Thyroid gland (tissue), 4 donors: ENCODE results near the gene FHIT. TPM values are rescaled to one million over a fixed set of nuclear protein-coding genes. Genes with fewer than 3 reads are reported as not detected.
"Not testable (repeated sequence)": the region's sequence is repeated elsewhere in the genome, so short reads cannot be mapped to it uniquely, and the experiment has no call there.

Experiments
- DNase-seq, 2 donors: peaks; one replicate each; pipeline ENCODE4 v3.0.0-alpha.2; 2019
- H3K27ac ChIP-seq, 3 donors: fragments of 200-600 bp; sonication (generic); 1 replicate in 2 of 3; 2 replicates in 1 of 3; pipeline ENCODE4 v1.5.1; 2016 to 2019; ENCODE audit warnings: mild to moderate bottlenecking in 1 of 3, moderate library complexity in 1 of 3
- H3K27me3 ChIP-seq: fragments of 200-600 bp; sonication (generic); one replicate; pipeline ENCODE4 v1.5.1; 2019
- H3K36me3 ChIP-seq, 2 donors: fragments of 200-600 bp; sonication (generic); one replicate each; pipeline ENCODE4 v1.5.1; 2016 to 2019
- H3K4me1 ChIP-seq, 2 donors: fragments of 200-600 bp; sonication (generic); one replicate each; pipeline ENCODE4 v1.5.1; 2017 to 2019
- H3K4me3 ChIP-seq, 3 donors: fragments of 200-600 bp; sonication (generic); replicated peaks in 1 of 3; 1 replicate in 2 of 3; 2 replicates in 1 of 3; pipeline ENCODE4 v1.5.1; 2016; ENCODE audit warnings: mild to moderate bottlenecking in 1 of 3
- H3K9me3 ChIP-seq: fragments of 200-600 bp; sonication (generic); one replicate; pipeline ENCODE4 v1.5.1; 2017
- POLR2A ChIP-seq, 2 donors: fragments of 450-650 bp; IDR thresholded peaks; one replicate each; pipeline ENCODE4 v1.6.1; 2017; ENCODE audit warnings: antibody characterized with exemption in 2 of 2, mild to moderate bottlenecking in 2 of 2, moderate library complexity in 1 of 2
- WGBS, 2 donors: methylation state at CpG; one replicate each; pipeline ENCODE4 v1.1.5; 2017; 5-methylcytosine and 5-hydroxymethylcytosine counted together
- intact Hi-C: fragments of 100-400 bp; cut with DNase I; formaldehyde crosslinking; loops from one replicate; pipeline ENCODE4 v1.15.1; 2023
- total RNA-seq, 4 donors: library from RNA; depleted of rRNA; stranded (reverse); fragments of >200 nt; gene quantifications; one replicate each; pipeline ENCODE4 v1.2.3, GENCODE V29; 2016
- TF ChIP-seq, protein P1 (sequence below), 6 experiments: fragments of 200-600 bp in 3 of 6; fragments of 450-650 bp in 3 of 6; sonication (generic) in 3 of 6; IDR thresholded peaks; one replicate each; pipeline ENCODE4 v1.5.1; 2016 to 2019; ENCODE audit warnings: antibody characterized with exemption in 6 of 6, mild to moderate bottlenecking in 2 of 6, inconsistent platforms in 1 of 6, moderate library complexity in 1 of 6

FHIT gene
- total RNA-seq, 4 donors from 2014 or later = 12.2 to 18.9 (median 16.2) TPM

DNA sequence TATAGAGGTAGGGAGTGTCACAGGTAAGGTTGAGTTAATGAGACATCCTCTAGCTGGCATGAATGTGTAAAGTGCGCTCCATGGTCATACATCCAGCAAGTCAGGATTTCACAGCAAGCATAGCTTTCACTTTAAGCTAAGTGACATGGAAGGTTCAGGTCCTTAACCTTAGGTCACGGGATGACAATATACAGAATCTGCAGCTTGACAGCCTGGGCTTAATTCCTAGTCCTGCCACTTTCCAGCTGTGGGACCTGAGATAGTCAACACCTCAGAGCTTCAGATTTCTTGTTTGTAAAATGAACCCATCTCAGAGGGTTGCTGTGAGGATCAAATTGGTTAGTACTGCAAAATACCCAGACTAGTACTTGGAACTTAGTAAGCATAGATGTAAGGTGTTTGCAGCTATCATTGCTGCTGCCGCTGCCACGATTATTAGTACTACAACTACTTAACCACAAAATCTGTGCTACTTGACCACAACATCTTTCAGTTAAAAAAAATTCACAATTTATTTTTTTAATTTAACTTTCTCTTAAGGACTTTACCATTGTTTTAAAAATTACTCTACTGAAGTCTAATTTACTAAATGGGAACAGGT lies 1311.3 kb downstream of the FHIT start:
- Histone ChIP-seq H3K4me3 (no peak overlapping the region), H3K27me3 (no peaks in the 10 kb centered on the region), H3K27ac (no peak overlapping the region), H3K36me3 (no peaks in the 10 kb centered on the region), H3K9me3 (no peaks in the 10 kb centered on the region), H3K4me1 (no peaks in the 10 kb centered on the region)
- DNase-seq = no peak
- intact Hi-C loops = no loop called here
- no peak for TF ChIP-seq POLR2A (IDR thresholded peaks at IDR 0.05)
- TF ChIP-seq, protein P1, sequence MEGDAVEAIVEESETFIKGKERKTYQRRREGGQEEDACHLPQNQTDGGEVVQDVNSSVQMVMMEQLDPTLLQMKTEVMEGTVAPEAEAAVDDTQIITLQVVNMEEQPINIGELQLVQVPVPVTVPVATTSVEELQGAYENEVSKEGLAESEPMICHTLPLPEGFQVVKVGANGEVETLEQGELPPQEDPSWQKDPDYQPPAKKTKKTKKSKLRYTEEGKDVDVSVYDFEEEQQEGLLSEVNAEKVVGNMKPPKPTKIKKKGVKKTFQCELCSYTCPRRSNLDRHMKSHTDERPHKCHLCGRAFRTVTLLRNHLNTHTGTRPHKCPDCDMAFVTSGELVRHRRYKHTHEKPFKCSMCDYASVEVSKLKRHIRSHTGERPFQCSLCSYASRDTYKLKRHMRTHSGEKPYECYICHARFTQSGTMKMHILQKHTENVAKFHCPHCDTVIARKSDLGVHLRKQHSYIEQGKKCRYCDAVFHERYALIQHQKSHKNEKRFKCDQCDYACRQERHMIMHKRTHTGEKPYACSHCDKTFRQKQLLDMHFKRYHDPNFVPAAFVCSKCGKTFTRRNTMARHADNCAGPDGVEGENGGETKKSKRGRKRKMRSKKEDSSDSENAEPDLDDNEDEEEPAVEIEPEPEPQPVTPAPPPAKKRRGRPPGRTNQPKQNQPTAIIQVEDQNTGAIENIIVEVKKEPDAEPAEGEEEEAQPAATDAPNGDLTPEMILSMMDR (IDR thresholded peaks at IDR 0.05) = no peak
- 86 to 96% methylated on average over 4 of the region's 4 CpGs for WGBS, 2 donors

DNA sequence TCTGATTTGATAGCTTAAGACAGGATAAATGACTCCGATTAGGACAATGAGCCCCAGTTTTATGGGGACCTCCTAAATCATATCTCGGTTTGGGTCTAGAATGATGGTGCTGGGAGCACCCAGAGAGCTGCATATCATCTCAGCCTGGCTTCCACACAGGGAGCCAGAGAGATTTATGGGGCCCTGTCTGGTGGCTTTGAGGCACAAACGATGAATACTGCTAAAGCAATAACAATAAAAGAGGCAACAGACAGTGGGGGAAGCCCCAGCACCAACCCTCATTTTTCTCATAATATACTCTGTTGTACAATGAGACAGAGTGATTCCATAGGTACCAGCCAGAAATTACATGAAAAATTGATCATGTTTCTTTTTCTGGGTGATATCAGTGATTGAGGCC lies 1312.4 kb downstream of the FHIT start:
- no peak overlapping the region for H3K4me3 ChIP-seq
- H3K36me3 ChIP-seq = no peaks in the 10 kb centered on the region
- WGBS, 2 donors = 89 to 90% methylated on average over 3 of the region's 3 CpGs
- H3K9me3 ChIP-seq = no peaks in the 10 kb centered on the region
- intact Hi-C loops = no loop called here
- no peak for TF ChIP-seq POLR2A (IDR thresholded peaks at IDR 0.05)
- TF ChIP-seq, protein P1 (IDR thresholded peaks at IDR 0.05) = no peak
- DNase-seq = no peak
- no peaks in the 10 kb centered on the region for H3K4me1 ChIP-seq
- H3K27me3 ChIP-seq = no peaks in the 10 kb centered on the region
- H3K27ac ChIP-seq = no peak overlapping the region

DNA sequence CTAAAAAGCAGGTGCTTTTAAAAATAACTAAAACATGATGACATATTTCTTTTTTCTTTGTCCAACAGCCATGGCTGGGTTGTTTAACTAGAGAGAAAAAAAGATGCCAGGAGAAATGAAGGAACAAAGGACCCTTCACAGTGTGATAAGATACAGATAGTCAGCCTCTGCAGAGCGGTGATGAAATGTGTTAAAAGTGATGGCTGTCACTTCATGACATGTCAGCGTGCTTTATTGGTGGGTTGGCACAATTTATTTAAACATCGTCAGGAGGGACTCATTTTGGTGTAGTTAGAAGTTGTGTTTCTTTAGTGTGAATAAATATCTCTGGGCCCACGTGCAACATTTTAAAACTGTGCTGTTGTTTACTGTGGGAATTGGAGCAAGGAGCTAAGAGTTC lies 1314.1 kb downstream of the FHIT start:
- 82 to 84% methylated on average over 4 of the region's 4 CpGs for WGBS, 2 donors
- intact Hi-C loops = no loop called here
- Histone ChIP-seq H3K9me3 (no peaks in the 10 kb centered on the region), H3K27me3 (no peaks in the 10 kb centered on the region), H3K27ac (no peak overlapping the region), H3K4me1 (no peaks in the 10 kb centered on the region), H3K4me3 (no peak overlapping the region), H3K36me3 (no peaks in the 10 kb centered on the region)
- no peak for DNase-seq
- no peak for TF ChIP-seq POLR2A (IDR thresholded peaks at IDR 0.05)
- TF ChIP-seq, protein P1 (IDR thresholded peaks at IDR 0.05) = no peak

DNA sequence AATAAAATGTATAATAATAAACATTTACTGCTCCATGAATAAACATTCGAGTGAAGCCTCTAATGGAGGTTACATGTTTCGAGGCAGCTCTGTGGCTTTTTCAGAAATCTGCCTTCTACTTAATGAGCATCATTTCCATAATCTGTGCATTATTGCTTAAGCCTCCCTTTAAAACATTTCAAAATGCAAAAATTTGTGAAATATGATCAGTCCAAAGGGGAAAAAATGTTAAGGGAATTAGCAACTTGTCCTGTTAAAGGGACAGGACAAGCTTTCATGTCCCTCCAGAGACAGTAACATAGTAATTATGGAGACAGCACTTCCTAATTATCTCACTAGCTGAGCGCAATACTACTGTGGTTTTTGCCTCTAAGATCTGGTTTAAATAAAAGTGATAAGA lies 1314.8 kb downstream of the FHIT start:
- no peak for DNase-seq
- H3K27ac ChIP-seq = no peak overlapping the region
- no peaks in the 10 kb centered on the region for H3K27me3 ChIP-seq
- TF ChIP-seq, protein P1 (IDR thresholded peaks at IDR 0.05) = no peak
- TF ChIP-seq POLR2A (IDR thresholded peaks at IDR 0.05) = no peak
- H3K4me1 ChIP-seq = no peaks in the 10 kb centered on the region
- no peak overlapping the region for H3K4me3 ChIP-seq
- no peaks in the 10 kb centered on the region for H3K36me3 ChIP-seq
- intact Hi-C loops = no loop called here
- WGBS, 2 donors = 88 to 89% methylated on average over 3 of the region's 3 CpGs
- no peaks in the 10 kb centered on the region for H3K9me3 ChIP-seq

DNA sequence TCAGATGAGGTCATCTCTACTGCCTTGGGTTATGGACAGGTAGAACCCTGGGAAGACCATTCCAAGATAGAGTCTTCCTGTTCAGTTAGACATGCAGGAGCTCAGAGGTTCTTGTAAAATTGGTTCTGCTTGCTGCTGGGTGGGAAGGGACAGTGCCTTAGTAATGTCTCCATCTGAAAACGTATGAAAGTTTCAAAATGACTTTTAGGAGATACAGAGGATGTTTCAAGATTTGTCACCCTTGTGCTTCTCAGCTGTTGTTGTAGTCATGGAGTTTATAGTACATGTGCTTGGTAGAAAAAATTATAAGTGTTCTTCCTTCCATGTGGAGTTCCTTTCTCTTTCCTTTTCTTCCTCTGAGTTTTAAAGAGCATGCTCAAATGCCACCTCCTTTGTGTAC lies 1316.2 kb downstream of the FHIT start:
- H3K27me3 ChIP-seq = no peaks in the 10 kb centered on the region
- no peaks in the 10 kb centered on the region for H3K36me3 ChIP-seq
- TF ChIP-seq, protein P1 (IDR thresholded peaks at IDR 0.05) = no peak
- TF ChIP-seq POLR2A (IDR thresholded peaks at IDR 0.05) = no peak
- no peaks in the 10 kb centered on the region for H3K4me1 ChIP-seq
- intact Hi-C loops = no loop called here
- no peak overlapping the region for H3K27ac ChIP-seq
- no peaks in the 10 kb centered on the region for H3K9me3 ChIP-seq
- no peak for DNase-seq
- 88 to 96% methylated on average over 1 of the region's 1 CpG for WGBS, 2 donors
- no peak overlapping the region for H3K4me3 ChIP-seq

DNA sequence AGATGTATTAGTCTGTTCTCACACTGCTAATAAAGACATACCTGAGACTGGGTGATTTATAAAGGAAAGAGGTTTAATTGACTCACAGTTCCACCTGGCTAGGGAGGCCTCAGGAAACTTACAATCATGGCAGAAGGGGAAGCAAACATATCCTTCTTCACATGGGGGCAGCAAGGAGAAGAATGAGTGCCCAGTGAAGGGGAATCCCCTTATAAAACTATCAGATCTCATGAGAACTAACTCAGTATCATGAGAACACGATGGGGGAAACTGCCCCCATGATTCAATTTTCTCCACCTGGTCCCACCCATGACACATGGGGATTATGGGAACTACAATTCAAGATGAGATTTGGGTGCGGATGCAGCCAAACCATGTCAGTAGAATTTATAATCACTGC lies 1316.7 kb downstream of the FHIT start:
- H3K9me3 ChIP-seq, DNase-seq, H3K27me3 ChIP-seq, H3K36me3 ChIP-seq, H3K27ac ChIP-seq, intact Hi-C loops, H3K4me1 ChIP-seq, H3K4me3 ChIP-seq: not testable (repeated sequence)
- WGBS, 2 donors = 83 to 90% methylated on average over 2 of the region's 2 CpGs
